ENCODE data around the gene COX4I1.

The COX4I1 gene

DNA sequence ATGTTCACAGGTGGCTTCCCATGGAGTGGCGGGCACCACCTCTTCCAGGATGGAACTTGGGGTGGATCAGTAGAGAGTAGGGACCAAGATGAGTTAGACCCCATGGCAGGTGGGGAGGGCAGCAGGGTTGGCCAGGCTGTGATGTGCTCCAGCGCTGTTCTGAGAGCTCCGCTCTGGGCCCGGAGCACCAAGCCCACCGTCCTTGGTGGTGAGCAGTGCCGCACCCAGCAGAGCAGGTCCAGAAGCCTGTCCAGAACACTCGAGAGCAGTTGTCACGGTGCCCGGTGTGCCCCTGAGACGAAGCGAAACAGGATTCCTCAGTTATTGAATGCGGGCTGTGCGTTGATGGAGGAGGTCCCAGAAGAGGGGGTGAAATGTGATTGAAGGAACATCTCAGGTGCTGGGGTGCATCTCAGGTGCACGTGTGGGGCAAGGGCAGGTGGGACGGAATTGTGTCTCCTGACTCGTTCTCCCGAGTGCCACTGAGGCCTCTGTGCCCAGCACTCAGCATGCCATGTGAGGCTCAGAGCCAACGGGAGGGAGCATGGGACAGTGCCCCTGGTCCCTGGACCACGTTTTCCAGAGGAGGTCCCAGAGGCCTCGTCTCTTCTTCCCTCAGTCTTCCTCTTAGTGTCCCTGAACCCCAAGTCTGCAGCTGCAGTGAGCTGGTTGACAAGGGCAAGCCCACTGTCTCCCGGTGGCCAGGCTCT, 39.5 kb downstream of the COX4I1 start:
- Histone ChIP-seq H3K27me3 (replicated peaks; ENCODE audit: control insufficient read depth, insufficient read depth, low read length) (no peaks in the 10 kb centered on the region; the same call in none of the 2 replicates), H3K36me3 (ENCODE audit: control insufficient read depth, insufficient read depth, low read length) (no peaks in the 10 kb centered on the region), H3K4me3 (replicated peaks; ENCODE audit: low read depth, low read length) (no peak overlapping the region)
- no peak for DNase-seq (ENCODE audit: extremely low read depth, insufficient read length)
- TF ChIP-seq, protein P1, sequence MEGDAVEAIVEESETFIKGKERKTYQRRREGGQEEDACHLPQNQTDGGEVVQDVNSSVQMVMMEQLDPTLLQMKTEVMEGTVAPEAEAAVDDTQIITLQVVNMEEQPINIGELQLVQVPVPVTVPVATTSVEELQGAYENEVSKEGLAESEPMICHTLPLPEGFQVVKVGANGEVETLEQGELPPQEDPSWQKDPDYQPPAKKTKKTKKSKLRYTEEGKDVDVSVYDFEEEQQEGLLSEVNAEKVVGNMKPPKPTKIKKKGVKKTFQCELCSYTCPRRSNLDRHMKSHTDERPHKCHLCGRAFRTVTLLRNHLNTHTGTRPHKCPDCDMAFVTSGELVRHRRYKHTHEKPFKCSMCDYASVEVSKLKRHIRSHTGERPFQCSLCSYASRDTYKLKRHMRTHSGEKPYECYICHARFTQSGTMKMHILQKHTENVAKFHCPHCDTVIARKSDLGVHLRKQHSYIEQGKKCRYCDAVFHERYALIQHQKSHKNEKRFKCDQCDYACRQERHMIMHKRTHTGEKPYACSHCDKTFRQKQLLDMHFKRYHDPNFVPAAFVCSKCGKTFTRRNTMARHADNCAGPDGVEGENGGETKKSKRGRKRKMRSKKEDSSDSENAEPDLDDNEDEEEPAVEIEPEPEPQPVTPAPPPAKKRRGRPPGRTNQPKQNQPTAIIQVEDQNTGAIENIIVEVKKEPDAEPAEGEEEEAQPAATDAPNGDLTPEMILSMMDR (IDR thresholded peaks at IDR 0.05; ENCODE audit: insufficient read depth, low read length, poor library complexity, severe bottlenecking), result no peak

- Histone ChIP-seq H3K36me3 (ENCODE audit: control insufficient read depth, insufficient read depth, low read length) (no peaks in the 10 kb centered on the region), H3K27me3 (replicated peaks; ENCODE audit: control insufficient read depth, insufficient read depth, low read length) (no peaks in the 10 kb centered on the region; the same call in none of the 2 replicates), H3K4me3 (replicated peaks; ENCODE audit: low read depth, low read length) (no peak overlapping the region)
- no peak for DNase-seq (ENCODE audit: extremely low read depth, insufficient read length)
- TF ChIP-seq, protein P1 (IDR thresholded peaks at IDR 0.05; ENCODE audit: insufficient read depth, low read length, poor library complexity, severe bottlenecking), result no peak
These were observed 40.3 kb downstream of the COX4I1 start for GRCh38 chr16:85839681-85840240.

- Histone ChIP-seq H3K27me3 (replicated peaks; ENCODE audit: control insufficient read depth, insufficient read depth, low read length) (no peaks in the 10 kb centered on the region; the same call in none of the 2 replicates), H3K4me3 (replicated peaks; ENCODE audit: low read depth, low read length) (no peak overlapping the region), H3K36me3 (ENCODE audit: control insufficient read depth, insufficient read depth, low read length) (no peaks in the 10 kb centered on the region)
- TF ChIP-seq, protein P1 (IDR thresholded peaks at IDR 0.05; ENCODE audit: insufficient read depth, low read length, poor library complexity, severe bottlenecking), result no peak
- DNase-seq (ENCODE audit: extremely low read depth, insufficient read length), result no peak
These were observed 40.9 kb downstream of the COX4I1 start for GRCh38 chr16:85840395-85840794.

DNA sequence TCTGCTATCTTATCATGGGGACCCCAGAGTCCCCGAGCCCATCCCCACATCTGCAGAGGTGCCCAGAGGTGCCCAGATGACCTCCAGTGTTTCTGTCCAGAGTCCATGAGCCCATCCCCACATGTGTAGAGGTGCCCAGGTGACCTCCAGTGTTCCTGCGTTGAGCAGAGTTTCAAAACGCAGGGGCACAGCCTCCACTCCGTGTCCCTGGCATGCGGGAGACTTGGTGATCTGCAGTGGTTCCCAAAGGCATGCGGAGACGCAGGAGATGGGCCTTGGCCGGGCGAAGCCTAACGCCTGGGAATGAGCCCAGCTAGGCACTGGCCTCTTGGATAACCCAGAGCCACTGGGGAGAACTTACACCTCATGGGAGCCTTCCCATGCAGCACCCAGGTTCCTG, 41.3 kb downstream of the COX4I1 start:
- TF ChIP-seq, protein P1 (IDR thresholded peaks at IDR 0.05; ENCODE audit: insufficient read depth, low read length, poor library complexity, severe bottlenecking), result no peak
- H3K27me3 ChIP-seq (replicated peaks; ENCODE audit: control insufficient read depth, insufficient read depth, low read length), result no peaks in the 10 kb centered on the region; the same call in none of the 2 replicates
- no peak for DNase-seq (ENCODE audit: extremely low read depth, insufficient read length)
- H3K4me3 ChIP-seq (replicated peaks; ENCODE audit: low read depth, low read length), result no peak overlapping the region
- H3K36me3 ChIP-seq (ENCODE audit: control insufficient read depth, insufficient read depth, low read length), result no peaks in the 10 kb centered on the region

DNA sequence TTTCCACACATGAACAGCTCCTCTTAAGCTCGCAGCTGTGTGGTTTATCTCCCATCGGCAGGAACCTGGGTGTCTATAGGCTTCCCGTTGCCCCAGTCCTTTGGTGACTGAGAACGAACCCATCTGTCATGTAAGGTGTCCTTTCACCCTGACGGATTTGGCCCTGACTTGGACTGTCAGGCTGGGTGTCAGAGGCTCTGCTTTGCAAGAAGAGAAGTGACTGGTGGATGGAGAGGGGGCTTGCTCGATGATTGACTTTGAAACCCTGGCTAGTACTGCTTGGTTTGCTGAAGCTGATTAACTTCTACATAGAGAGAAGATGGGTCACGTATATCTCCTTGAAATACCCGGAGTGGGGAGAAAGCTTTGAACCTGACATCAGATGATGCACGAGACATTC, 42.9 kb downstream of the COX4I1 start:
- H3K27me3 ChIP-seq (replicated peaks; ENCODE audit: control insufficient read depth, insufficient read depth, low read length), result no peaks in the 10 kb centered on the region; the same call in none of the 2 replicates
- TF ChIP-seq, protein P1 (IDR thresholded peaks at IDR 0.05; ENCODE audit: insufficient read depth, low read length, poor library complexity, severe bottlenecking), result no peak
- H3K4me3 ChIP-seq (replicated peaks; ENCODE audit: low read depth, low read length), result no peak overlapping the region
- no peaks in the 10 kb centered on the region for H3K36me3 ChIP-seq (ENCODE audit: control insufficient read depth, insufficient read depth, low read length)
- no peak for DNase-seq (ENCODE audit: extremely low read depth, insufficient read length)
